K562 (cell line): ENCODE results near the gene TRNP1. TPM values are rescaled to one million over a fixed set of nuclear protein-coding genes. Genes with fewer than 3 reads are reported as not detected.

ENCODE experiments used
- ATAC-seq: fragments of 200-7000 bp; cut with Tn5 transposase; 3 replicates; pipeline ENCODE4 v1.9.1; 2020; ENCODE audit warnings: moderate library complexity
- BruUV-seq: library from RNA; stranded (reverse); fragments of 400-500 nt; replicated peaks from 2 replicates; lab custom pipeline; 2021; lab: Mats Ljungman, UMichigan
- CTCF ChIA-PET: fragments of 300-600 bp; formaldehyde crosslinking; extraction: SDS; loops from one replicate; lab custom pipeline; 2021; ENCODE audit warnings: low intra/inter-chr PET ratio; lab: Yijun Ruan, JAX
- POLR2A ChIA-PET: fragments of 300-600, 350-650 bp; sonication (Branson Sonifier 250); formaldehyde crosslinking; extraction: SDS; loops from one replicate; lab custom pipeline; 2021; ENCODE audit warnings: antibody characterized with exemption, inconsistent platforms; lab: Yijun Ruan, JAX
- DNase-seq, 4 experiments: peaks; one replicate each; pipeline versions ENCODE4 v3.0.0 to v3.0.0-alpha.2; 2011 to 2018; ENCODE audit warnings: low spot score in 3 of 4, mixed read lengths in 3 of 4; ENCODE audit errors: extremely low read depth in 1 of 4
- FAIRE-seq: peaks from 2 replicates; lab custom pipeline; 2011; peaks lifted over from hg19 to GRCh38; lab: Jason Lieb, UNC
- H2AFZ ChIP-seq: 2 replicates; pipeline ENCODE4 v1.6.0; 2011; ENCODE audit warnings: low read depth, low read length, control low read depth, inconsistent platforms
- H3K27ac ChIP-seq: fragments of 200-600 bp; 3 replicates; pipeline ENCODE4 v1.8.0; 2011; ENCODE audit warnings: low read depth, mild to moderate bottlenecking, control low read depth, inconsistent platforms, low read length, moderate library complexity, mixed read lengths; ENCODE audit errors: extremely low read depth
- H3K27me3 ChIP-seq, 2 experiments: fragments of 300-600 bp in 1 of 2; 2 replicates in 1 of 2; 3 replicates in 1 of 2; pipeline versions ENCODE4 v1.6.0 to v1.8.0; 2011; ENCODE audit warnings: inconsistent platforms in 2 of 2, low read length in 2 of 2, mild to moderate bottlenecking in 1 of 2, mixed read lengths in 1 of 2, moderate library complexity in 1 of 2; ENCODE audit not compliant: control insufficient read depth in 2 of 2, insufficient read depth in 2 of 2
- H3K36me3 ChIP-seq: fragments of 300-600 bp; 3 replicates; pipeline ENCODE4 v1.8.0; 2011; ENCODE audit warnings: mild to moderate bottlenecking, low read length, inconsistent platforms; ENCODE audit not compliant: control insufficient read depth, insufficient read depth
- H3K4me1 ChIP-seq, 2 experiments: fragments of 200-600 bp in 1 of 2; replicated peaks in 1 of 2; 2 replicates in 1 of 2; 3 replicates in 1 of 2; pipeline versions ENCODE4 v1.5.1 to v1.8.0; 2011; ENCODE audit warnings: inconsistent platforms in 2 of 2, low read length in 2 of 2, mild to moderate bottlenecking in 1 of 2, mixed read lengths in 1 of 2, moderate library complexity in 1 of 2; ENCODE audit not compliant: control insufficient read depth in 2 of 2, insufficient read depth in 2 of 2
- H3K4me2 ChIP-seq: 2 replicates; pipeline ENCODE4 v1.6.1; 2011; ENCODE audit warnings: low read length, control low read depth, inconsistent platforms, mixed read lengths; ENCODE audit not compliant: insufficient read depth
- H3K4me3 ChIP-seq: fragments of 200-600 bp; sonication (generic), shearing (Covaris generic); 2 replicates; pipeline ENCODE4 v1.5.1; 2016; ENCODE audit warnings: control low read depth, inconsistent platforms
- H3K79me2 ChIP-seq: fragments of 200-600 bp; 3 replicates; pipeline ENCODE4 v1.8.0; 2011; ENCODE audit warnings: low read length, inconsistent platforms; ENCODE audit not compliant: control insufficient read depth, insufficient read depth
- H3K9ac ChIP-seq, 2 experiments: 2 replicates each; pipeline versions ENCODE4 v1.6.0 to v1.6.1; 2011; ENCODE audit warnings: low read depth in 2 of 2, low read length in 2 of 2, control low read depth in 1 of 2, inconsistent platforms in 1 of 2, mild to moderate bottlenecking in 1 of 2, mixed read lengths in 1 of 2; ENCODE audit not compliant: insufficient read depth in 1 of 2
- H3K9me1 ChIP-seq: one replicate; pipeline ENCODE4 v1.6.0; 2011; ENCODE audit warnings: inconsistent platforms, mild to moderate bottlenecking, low read length, moderate library complexity; ENCODE audit not compliant: control insufficient read depth, insufficient read depth
- H3K9me3 ChIP-seq: replicated peaks from 2 replicates; pipeline ENCODE4 v1.5.1; 2011; ENCODE audit warnings: low read depth, low read length, inconsistent platforms; ENCODE audit not compliant: control insufficient read depth, insufficient read depth
- H4K20me1 ChIP-seq: replicated peaks from 2 replicates; pipeline ENCODE4 v1.6.1; 2011; ENCODE audit warnings: low read length, inconsistent platforms, mixed read lengths; ENCODE audit not compliant: control insufficient read depth, insufficient read depth
- CCAR2 ChIP-seq: fragments of 200-400 bp; formaldehyde crosslinking; IDR thresholded peaks from 2 replicates; pipeline ENCODE4 v1.6.1; 2017; ENCODE audit warnings: mild to moderate bottlenecking, low read depth, low read length
- HOMEZ ChIP-seq: fragments of 250-450 bp; sonication (Bioruptor Pico); IDR thresholded peaks from 2 replicates; pipeline ENCODE4 v1.4.0; 2020; ENCODE audit warnings: mild to moderate bottlenecking, moderate library complexity
- OTX1 ChIP-seq: fragments of 450-650 bp; formaldehyde crosslinking; IDR thresholded peaks from 2 replicates; pipeline ENCODE4 v1.4.0; 2022; ENCODE audit warnings: mild to moderate bottlenecking
- ZNF41 ChIP-seq: fragments of 250-450 bp; sonication (Bioruptor Pico); conservative IDR thresholded peaks from 2 replicates; pipeline ENCODE4 v1.4.0; 2020; ENCODE audit warnings: mild to moderate bottlenecking
- WGBS: fragments of 100-300 bp; shearing (Covaris generic); methylation state at CpG from one replicate; pipeline ENCODE4 v1.1.6; 2016; ENCODE audit warnings: low coverage, mixed read lengths; ENCODE audit not compliant: insufficient coverage; ENCODE audit errors: missing lambda C conversion rate; 5-methylcytosine and 5-hydroxymethylcytosine counted together
- in situ Hi-C: fragments of 300-500 bp; cut with MboI; formaldehyde crosslinking; loops from 4 replicates; pipeline ENCODE4 v1.15.0; 2018; ENCODE audit warnings: inconsistent platforms, mixed read lengths
- intact Hi-C: fragments of 100-400 bp; cut with micrococcal nuclease; formaldehyde crosslinking; loops from 2 replicates; pipeline ENCODE4 v1.14.2; 2022
- polyA plus RNA-seq, 8 experiments: library from polyadenylated mRNA; depleted of rRNA in 4 of 8; stranded (reverse) in 5 of 8; unstranded in 3 of 8; fragments of >200 nt; fragmentation: Nextera tagmentation in 2 of 8; fragmentation: Illumina TruSeq in 1 of 8; extraction: Ambion mirVana in 2 of 8; extraction: Trizol in 1 of 8; gene quantifications; 2 replicates each; pipeline versions ENCODE4 v1.2.1 to v1.2.3, GENCODE V29; 2011 to 2014; ENCODE audit warnings: inconsistent platforms in 1 of 8, missing spikeins in 1 of 8
- total RNA-seq, 7 experiments: library from RNA; depleted of rRNA in 6 of 7; stranded (reverse); fragments of >200 nt in 6 of 7; fragmentation: Illumina TruSeq in 2 of 7; extraction: Trizol in 2 of 7; gene quantifications; 2 replicates each; pipeline versions ENCODE4 v1.2.1 to v1.2.3, GENCODE V29; 2011 to 2021; ENCODE audit warnings: low replicate concordance in 1 of 7

Gene TRNP1
- total and polyA plus RNA-seq, 9 of the 15 experiments (the other 6 are each of a cell fraction or from before 2014, with no cell fraction given) = 0.03 to 1.3 (median 0.95) TPM

- Histone ChIP-seq H3K9me1 (no peaks in the 10 kb centered on the region), H4K20me1 (no peaks in the 10 kb centered on the region; the same call in 1 of the 2 replicates), H3K79me2 (no peaks in the 10 kb centered on the region), H3K4me3 (no peak overlapping the region), H3K4me2 (no peak overlapping the region), H2AFZ (no peak overlapping the region), H3K9ac (no peak overlapping the region), H3K4me1 (peaks cover 0 to 5% of the 10 kb centered on the region in 2 experiments; a peak in 2 of 5 replicates), H3K27me3 (peaks cover 0 to 5% of the 10 kb centered on the region in 2 experiments; a peak in 1 of 5 replicates), H3K9me3 (no peaks in the 10 kb centered on the region), H3K36me3 (no peaks in the 10 kb centered on the region), H3K27ac (no peak overlapping the region)
- WGBS = 30% methylated on average over 7 of the region's 7 CpGs
- FAIRE-seq (no peak), ATAC-seq (no peak), DNase-seq (no peak)
- POLR2A ChIA-PET = interaction anchor here (0.6 to 1.6 kb wide), 3 partner anchors 14 to 57 kb away, joined by 3 to 4 read pairs (median 4); no protein-coding TSS in a partner anchor
- TF ChIP-seq OTX1 (CRISPR knock-in tag) (no peak), HOMEZ (CRISPR knock-in tag) (no peak), CCAR2 (no peak), ZNF41 (CRISPR knock-in tag) (no peak)
- in situ Hi-C loops = no loop called here
- intact Hi-C loops = loop anchor here (10.0 kb wide), 1 partner anchor 622 kb away; no protein-coding TSS in a partner anchor
- CTCF ChIA-PET = interaction anchor here (0.7 to 7.1 kb wide), 2 partner anchors 53 to 589 kb away, joined by 3 to 227 read pairs; no protein-coding TSS in a partner anchor
- no TSS peak for BruUV-seq
Observed at GRCh38 chr1:27042670-27043069, 49.2 kb downstream of the TRNP1 start.
